ENCODE results near the gene TMTC4.

DNA sequence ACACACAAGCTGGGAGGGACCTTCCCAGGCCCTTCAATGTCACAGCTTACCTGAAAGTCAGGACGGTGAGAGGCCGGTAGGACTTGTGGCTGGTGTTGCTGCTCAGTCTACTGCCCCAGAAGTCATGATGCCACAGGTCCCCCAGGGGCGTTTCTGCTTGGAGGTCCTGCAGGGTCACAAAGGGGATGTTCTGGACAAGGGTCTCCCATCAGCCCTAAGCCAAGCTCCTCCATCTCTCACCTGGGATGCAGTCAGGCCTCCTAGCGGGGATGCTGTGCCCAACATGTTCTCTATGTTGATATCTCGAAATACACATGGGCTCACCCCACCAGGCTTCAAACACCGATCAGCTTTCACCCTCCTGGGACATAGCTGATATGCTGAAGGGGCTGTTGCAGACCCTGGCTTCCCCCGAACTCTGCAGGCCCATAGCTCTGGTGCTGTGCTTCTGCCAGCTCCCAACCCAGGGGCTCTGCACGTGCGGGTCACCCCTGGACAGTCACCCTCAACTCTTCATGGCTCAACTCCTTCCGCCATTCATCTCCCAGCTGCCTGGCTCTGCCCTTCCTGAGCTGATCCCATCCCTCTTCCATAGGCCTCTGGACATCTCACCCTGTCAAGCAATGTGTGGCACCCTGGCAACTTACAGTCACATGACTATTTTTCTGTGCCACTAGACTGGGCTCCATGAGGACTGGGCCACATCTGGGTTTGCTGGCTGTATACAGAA, 10.3 kb downstream of the TMTC4 start:
- TF ChIP-seq, protein P1, sequence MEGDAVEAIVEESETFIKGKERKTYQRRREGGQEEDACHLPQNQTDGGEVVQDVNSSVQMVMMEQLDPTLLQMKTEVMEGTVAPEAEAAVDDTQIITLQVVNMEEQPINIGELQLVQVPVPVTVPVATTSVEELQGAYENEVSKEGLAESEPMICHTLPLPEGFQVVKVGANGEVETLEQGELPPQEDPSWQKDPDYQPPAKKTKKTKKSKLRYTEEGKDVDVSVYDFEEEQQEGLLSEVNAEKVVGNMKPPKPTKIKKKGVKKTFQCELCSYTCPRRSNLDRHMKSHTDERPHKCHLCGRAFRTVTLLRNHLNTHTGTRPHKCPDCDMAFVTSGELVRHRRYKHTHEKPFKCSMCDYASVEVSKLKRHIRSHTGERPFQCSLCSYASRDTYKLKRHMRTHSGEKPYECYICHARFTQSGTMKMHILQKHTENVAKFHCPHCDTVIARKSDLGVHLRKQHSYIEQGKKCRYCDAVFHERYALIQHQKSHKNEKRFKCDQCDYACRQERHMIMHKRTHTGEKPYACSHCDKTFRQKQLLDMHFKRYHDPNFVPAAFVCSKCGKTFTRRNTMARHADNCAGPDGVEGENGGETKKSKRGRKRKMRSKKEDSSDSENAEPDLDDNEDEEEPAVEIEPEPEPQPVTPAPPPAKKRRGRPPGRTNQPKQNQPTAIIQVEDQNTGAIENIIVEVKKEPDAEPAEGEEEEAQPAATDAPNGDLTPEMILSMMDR (IDR thresholded peaks at IDR 0.05), result no peak
- TF ChIP-seq POLR2AphosphoS5 (IDR thresholded peaks at IDR 0.05) (no peak), POLR2A (IDR thresholded peaks at IDR 0.05) (no peak)
